NCI-H82 (cell line): ENCODE results near the gene TGFBR3.

Source experiments
- DNase-seq: peaks from one replicate; lab custom pipeline; 2025; lab: John Stamatoyannopoulos, UW

Gene TGFBR3

DNA sequence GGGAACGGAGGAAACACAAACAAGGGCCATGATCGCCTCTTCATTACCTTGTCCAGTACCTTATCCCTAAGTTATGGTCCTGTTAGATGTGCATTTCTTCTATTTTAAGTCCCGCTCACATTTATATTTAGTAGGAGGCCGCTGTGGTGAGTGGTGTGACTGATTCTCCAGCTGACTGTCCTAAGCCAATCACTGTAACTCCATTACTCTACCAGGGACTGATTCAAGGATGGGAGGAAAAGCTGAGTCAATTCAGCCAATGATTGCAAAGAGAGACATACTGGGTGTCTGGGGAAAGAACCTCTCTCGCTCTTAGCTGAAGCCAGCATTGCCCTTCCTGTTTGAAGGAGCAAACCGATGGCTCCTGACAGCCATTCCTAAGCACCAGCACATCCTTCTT, 59.7 kb downstream of the TGFBR3 start:
- no peak for DNase-seq

DNA sequence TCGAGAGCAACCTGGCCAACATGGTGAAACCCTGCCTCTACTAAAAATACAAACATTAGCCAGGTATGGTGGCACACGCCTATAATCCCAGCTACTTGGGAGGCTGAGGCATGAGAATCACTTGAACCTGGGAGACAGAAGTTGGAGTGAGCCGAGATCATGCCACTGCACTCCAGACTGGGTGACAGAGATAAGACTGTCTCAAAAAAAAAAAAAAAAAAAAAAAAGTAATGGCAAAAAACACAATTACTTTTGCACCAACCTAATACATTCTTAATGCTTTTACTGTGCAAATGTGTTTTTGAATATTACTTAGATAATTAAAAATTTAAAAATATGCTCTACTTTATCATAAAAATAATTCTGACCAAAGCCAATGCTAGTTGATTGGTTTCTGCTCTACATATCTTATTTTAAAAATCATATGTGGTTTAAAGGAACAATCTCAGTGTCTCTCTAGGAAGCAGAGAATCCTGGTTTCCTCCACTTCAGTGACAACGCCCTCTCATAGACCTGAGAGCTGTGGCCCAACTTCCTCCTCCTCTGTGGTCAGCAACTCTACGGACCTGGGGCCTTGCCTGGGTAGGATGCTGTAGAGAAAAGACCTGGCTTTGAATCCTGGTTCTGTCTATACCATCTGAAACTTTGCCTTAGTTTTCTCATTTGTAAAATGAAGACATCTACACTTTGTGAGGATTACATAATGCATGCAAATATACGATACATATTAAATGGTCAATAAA, 64.7 kb downstream of the TGFBR3 start:
- no peak for DNase-seq

DNA sequence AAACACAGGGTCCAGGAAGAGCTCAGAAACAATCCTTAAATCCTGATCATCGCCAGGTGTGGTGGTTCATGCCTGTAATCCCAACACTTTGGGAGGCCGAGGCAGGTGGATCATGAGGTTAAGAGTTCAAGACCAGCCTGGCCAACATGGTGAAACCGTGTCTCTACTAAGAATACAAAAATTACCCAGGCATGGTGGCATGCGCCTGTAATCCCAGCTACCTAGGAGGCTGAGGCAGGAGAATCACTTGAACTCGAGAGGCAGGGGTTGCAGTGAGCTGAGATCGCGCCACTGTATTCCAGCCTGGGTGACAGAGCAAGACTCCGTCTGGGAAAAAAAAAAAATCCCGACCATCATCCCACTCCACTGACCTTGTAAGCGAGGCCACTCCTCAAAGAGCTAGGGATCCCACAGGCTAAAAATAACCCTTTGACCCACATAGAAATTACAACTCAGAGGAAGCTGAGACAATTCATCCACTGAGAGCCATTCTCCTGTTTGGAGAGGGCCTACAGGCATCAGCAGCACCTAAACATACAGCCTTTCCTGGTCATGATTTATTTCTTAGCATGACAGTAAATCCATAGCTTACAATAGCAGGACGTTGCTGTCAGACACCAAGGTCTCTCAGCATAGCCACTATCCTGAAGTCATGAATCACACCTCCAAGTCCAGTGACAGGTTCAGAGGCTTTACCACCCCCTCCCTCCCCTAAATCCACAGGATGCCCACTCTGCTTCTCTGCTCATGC, 66.7 kb downstream of the TGFBR3 start:
- peak; percentile 57 for DNase-seq

DNA sequence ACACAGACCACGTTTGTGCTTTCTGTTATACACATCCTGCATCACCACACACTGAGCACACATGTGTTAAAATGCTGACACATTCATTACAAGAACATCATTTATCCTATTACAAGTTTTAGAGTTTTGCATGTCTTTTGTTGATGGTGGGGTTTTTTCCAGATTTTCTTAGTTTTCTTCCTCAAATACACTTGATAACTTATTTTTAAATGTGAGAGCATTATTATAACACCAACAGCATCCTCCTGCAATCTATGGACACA, 67.3 kb downstream of the TGFBR3 start:
- DNase-seq: no peak

DNA sequence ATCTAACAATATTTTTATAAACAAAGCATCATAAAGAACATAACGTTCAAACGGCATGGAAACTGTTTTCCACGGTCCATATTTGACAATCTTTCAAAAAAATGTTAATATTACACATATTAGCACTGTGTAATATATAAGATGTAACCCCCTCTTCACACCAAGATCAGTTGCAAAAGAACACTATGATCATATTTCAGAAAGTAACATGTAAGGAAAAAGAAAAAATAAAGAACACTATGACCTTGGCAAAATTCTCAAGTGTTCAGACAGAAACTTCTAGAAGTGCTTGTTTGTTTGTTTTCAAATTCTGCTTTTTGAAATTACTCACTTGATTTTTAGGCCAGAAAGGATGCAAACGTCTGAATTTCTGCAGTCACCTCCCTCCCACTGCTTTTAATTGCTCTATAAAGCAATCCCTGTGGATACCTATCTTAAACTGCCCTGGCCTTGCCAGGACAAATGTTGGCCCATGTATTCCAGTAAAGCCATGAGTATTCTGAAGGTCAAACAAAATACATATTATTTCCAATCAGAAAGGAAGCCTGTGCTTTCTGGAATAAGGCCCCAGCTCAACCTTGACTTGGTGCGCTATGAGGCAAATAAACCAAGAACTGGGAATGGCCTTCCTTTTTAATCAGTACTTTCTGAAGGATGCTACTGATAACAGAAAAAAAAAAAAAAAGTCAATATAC, 68.6 kb downstream of the TGFBR3 start:
- no peak for DNase-seq

DNA sequence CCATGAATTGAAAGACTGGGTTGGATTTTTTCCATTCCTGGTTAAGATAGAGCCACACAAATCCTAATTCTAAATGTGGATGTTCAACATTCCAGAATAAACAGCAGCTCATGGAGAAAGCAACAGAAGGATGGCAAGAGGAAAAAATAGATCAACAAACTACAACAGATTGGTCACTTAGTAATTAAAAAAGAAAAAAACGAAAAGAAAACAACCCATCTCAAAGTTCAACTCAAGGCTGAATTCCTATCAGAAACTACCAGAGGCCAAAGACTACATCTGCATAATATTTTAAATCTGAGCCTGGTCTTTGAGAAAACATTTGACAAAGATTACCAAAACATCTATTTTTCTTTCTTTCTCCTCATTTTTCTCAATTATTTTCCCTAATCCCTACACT, 69.9 kb downstream of the TGFBR3 start:
- DNase-seq: no peak

DNA sequence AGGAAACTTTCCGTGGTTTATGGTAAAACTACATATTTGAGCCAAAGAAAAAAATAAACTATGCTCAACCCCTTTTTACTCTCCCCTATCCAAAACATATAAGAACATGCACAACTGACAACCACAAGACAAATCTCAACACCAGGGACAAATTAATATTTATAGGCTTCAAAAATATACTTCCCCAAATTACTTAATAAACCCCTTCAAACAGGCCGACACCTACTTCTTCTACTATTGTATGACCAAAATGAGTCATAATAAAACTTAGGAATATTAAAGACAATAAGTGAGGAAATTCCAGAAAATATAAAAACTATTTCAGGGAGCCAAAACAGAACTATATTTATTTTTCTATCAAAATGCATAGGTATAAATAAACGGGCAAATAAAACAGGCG, 71.5 kb downstream of the TGFBR3 start:
- DNase-seq: no peak

DNA sequence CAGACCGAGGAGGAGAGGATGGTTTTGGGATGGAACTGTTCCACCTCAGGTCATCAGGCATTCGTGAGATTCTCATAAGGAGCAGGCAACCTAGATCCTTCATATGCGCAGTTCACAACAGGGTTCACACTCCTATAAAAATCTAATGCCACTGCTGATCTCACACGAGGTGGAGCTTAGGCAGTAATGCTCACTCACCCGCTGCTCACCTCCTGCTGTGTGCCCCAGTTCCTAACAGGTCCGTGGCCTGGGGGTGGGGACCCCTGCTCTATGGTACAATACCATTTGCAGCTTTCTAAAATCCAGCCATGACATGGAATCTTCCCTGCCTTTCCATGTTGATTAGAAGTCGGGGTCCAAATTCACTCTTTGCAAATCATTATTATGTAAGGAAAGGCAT, 72.1 kb downstream of the TGFBR3 start:
- no peak for DNase-seq

DNA sequence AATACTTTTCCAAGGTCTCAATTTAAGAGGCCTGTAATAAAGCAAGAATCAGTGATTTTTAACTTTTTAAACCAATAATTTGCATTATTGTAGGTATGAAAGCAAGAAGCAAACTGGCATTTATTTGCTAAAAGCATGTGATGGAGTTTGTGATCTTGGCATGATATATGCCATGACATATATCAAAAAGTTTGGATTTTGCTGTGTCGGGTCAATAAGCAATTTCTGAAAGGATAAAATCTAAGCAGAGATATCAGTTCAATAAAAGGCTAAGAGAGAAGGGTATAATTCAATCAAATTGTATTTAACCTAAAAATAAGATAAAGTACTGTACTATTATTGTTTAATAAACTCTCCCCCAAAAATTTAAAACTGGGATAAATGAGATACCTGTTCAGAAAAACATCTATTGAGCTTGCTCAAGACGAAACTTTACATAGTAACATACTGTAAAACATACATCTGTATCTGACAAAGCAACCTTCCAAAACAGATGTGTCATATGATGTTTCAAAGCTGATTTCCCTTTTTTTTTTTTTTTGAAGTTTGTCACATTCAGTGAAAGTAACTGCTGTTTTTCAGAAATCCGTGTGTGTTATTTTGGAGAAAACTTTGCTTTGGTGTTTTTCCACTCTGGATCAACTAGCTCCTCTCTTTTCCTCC, 74.5 kb downstream of the TGFBR3 start:
- DNase-seq: no peak

DNA sequence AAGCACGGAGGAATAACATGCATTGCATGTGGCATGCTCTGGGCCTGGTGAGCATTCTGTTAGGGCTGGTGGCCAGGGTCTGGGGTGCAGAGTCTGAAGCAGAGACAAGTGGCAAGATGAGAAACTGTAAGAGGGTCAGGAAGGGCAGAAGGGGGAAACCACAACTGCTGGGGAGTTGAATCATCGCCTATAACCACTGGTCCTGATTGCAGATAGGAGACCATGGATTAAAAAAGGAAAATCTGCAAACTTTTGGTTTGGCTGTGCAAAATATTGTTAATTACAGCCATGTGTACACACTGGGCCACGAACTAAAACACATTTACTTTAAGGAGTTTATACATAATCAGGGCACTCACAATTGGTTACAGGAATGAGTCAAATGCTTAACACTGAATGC, 76.6 kb downstream of the TGFBR3 start:
- no peak for DNase-seq

DNA sequence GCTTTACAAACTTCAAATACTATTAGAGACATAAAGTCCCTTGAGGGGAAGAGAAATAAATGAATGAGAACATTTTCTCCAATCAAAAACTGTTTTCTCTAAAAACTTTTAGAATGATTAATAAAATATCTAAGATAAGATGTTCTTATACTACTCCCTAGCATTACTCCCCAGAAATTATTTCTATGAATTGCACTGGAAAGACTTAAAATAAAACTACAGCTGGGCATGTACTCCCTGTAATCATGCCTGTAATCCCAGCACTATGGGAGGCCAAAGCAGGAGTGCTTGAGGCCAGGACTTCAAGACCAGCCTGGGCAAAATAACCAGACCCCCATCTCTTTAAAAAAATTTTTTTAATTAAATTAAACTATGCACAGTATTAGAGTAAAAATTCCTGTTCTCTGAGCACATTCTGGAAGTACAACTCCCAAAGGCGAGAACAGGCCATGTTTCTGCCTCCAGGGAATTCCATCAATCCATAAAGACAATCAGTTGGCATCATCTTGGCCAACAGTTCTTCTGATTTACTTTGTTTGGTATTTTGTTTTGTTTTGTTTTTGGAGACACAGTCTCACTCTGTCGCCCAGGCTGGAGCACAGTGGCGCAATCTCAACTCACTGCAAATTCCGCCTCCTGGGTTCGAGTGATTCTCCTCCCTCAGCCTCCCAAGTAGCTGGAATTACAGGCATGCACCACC, 77.9 kb downstream of the TGFBR3 start:
- no peak for DNase-seq

DNA sequence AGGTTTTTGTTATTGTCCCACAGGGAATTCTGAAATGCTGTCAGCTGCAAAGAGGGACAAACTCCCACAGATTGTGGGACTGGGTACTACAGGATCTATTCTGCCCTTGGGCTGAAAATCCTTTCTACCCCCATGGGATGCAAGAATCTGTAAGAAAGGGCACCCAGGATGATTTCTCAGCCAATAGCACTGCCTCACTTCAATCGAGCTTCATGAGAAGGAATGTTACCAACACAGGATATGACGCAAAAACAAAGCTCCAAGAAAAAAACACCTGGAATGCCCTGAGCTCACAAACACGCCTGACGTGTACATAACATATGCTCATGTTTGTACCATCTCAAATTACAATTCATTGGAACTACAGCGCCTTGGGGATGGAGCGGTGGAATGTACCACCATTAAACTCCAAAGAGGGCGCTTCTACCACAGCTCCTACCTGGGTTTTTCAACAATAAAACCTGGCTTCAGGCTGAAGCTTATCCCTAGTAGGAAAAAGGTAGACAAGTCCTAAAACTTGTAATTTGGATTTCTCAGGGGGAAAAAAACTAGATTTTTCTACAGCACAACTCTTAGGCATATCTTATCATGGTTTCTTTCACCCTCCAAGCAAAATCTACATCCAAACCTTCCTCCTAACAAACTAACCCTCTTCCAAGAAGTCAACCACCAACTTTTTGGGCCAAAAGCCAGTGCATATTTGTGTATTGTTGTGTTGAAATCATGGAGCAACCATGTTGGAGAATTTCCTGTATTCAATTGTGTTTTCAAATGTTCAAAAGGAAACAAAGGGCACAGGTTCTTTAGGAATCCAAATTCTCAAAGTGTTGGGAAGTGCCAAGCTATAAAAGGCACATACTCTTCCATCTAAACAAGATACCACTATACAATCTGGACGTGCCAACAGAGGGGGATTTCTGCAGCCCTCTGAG, 78.9 kb downstream of the TGFBR3 start:
- peak; percentile 27 for DNase-seq

DNA sequence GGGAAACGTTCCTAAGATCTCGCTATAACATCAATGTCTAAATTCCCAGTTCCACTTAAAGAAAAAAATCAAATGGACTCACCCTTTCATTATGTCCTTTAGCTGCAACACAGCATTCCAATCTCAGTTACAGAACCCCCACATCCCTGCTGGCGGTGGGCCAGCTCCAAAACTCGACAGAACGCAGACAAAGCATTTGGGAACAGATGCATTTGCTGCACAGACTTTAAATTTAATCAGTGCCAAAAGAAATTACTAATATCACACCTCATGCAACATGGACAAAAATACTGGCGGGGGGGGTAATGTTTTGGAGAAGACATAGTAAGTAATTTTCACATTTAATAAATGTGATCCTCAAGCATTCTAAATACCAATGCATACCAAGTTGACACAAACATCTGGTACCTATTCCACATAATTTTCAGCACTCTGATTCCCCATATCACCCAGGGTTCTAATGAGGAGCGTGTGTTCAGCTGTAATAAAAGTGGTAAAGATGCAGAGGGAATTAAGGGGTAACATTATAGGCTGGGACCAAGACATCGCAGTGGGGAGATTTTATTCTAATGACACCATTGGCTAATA, 79.7 kb downstream of the TGFBR3 start:
- no peak for DNase-seq

DNA sequence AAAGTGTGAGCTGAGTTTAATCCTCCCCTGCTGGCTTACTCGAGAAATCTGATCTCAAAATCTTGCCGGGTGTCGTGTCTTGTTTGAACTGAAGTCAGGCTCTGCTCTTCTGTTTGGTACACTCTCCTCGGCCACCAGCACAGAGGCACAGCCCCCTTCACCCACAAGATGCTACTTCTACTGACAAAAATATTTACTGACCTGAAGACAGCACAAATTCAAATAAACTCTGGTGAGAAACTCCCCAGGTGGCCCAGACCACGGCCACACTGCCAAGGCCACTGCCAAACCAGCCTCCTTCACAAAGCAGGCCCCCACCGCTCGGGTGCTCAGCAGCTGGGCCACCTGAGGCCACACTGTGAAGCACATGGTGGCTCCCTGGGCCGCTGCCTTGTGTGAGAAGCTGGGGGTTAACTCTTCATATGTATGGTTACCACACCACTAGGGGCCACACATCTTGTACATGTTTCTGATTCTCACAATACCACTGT, 80.6 kb downstream of the TGFBR3 start:
- peak; percentile 23 for DNase-seq

DNA sequence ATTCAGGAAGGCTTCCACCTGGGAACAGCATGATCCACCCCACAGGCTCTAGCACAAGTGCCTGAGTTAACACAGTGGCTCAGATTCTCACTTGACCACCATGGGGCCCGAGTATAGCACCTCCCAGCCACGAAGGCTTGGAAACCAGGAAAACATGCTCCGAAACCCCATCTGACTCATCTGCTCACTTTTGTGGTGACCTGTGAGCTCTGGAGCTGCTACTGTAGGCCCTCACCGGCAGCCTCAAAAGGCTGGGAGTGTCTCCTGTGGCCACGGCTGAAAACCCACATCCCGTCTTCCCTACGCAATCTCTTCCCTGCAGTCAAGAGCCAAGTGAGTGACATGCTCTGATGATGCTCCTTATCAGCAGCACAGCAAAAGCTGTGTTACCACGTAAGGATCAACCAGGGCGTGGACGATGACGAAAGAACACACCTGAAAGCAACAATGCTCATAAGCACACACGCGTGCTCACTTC, 81.4 kb downstream of the TGFBR3 start:
- DNase-seq: no peak

DNA sequence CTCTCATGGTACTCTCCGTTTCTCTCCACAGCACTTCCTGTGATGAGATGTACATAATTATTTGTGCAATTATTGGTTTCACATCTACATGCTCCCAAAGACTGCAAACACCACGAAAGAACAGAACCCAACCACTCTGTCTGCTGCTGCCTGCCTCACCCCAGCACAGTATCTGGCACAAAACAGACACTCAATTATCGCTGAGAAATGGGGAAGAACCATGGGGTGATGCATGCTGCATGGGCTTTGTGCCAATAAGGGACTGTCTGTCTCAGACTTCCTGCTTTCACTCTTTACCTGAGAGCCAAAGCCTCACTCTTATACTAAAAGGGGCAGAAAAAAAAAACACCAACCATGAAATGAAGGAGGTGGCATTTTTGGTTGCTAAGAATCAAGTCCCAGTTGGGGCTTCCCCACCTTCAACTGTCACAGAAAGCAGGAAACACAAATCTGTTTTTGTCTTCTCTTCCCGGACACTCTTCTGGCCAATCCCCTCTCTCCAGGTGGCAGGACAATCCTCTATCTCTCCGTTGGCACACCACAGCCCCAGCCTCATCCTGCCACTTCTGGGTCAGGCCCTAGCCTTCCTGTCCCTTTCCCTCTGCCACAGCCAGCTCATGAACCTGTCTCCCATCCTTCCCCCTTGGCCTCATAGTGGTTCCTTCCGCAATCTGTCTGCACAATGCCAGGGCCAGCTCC, 82.0 kb downstream of the TGFBR3 start:
- no peak for DNase-seq

DNA sequence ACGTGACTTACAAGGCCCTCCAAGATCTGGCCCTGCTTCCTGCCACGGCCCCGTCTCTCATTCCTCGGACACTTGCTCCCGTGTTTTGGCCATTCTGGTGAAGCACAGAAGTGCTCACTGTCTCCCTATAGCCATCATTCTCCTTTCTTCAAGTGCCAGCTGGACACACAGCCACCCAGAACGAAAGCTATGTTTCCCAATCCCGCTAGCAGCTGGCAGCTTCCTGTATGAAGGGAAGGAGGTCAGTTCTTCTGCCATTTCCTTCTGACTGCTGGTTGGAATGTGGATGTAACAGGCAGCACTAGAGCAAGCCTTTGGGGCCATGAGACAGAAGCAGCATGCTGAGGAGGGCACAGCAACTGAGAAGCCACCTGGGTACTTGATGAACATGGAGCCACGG, 82.8 kb downstream of the TGFBR3 start:
- DNase-seq: no peak

DNA sequence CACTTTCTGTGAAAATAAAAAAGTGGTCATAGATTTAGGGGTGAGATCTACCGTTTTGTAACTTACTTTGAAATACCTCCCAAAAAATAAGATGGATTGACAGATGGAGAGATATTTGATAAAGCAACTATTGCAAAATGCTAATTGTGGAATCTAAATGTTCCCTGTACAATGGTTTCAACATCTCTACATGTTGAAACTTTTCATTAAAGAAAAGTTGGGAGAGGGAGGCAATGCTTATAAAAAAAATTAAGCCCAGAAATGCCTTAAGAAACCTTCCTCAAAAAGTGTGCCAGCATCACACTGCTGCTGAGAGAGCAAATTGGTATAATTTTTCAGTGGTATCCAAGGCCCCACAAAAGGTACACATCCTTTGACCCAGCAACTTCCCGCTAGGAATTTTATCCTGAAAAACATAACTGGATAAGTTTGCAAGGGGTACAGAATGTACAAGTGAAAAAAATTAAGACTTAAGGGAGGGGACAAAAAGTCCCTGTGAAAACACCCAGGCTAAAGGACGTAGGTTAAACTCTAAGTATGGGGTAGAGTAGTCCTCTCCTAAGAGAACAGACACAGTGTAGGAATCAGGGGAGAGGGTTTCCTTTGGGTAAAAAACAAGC, 84.3 kb downstream of the TGFBR3 start:
- DNase-seq: no peak

DNA sequence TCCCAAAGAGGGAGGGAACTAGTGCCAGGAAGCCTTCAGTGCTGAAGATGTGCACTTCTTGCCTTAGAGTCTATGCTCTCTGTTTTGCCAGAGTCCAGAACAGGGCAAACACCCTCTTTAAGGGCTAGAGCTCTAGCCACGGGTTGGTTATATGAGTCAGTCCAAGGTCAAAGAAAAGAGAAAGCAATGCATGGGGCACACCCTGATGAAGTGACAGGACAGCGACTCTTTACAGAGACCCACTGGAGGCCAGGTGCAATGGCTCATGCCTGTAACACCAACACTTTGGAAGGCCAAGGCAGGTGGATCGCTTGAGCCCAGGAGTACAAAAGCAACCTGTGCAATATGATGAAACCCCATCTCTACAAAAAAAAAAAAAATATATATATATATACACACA, 86.1 kb downstream of the TGFBR3 start:
- DNase-seq: no peak
